Thyroid gland (tissue), 4 donors: ENCODE measurements around the gene TRAK2.
"Not testable (repeated sequence)": the region's sequence is repeated elsewhere in the genome, so short reads cannot be mapped to it uniquely, and the experiment has no call there.

Experiments
- POLR2A ChIP-seq, 2 donors: fragments of 450-650 bp; IDR thresholded peaks; one replicate each; pipeline ENCODE4 v1.6.1; 2017; ENCODE audit warnings: antibody characterized with exemption in 2 of 2, mild to moderate bottlenecking in 2 of 2, moderate library complexity in 1 of 2
- TF ChIP-seq, protein P1 (sequence below), 6 experiments: fragments of 200-600 bp in 3 of 6; fragments of 450-650 bp in 3 of 6; sonication (generic) in 3 of 6; IDR thresholded peaks; one replicate each; pipeline ENCODE4 v1.5.1; 2016 to 2019; ENCODE audit warnings: antibody characterized with exemption in 6 of 6, mild to moderate bottlenecking in 2 of 6, inconsistent platforms in 1 of 6, moderate library complexity in 1 of 6

DNA sequence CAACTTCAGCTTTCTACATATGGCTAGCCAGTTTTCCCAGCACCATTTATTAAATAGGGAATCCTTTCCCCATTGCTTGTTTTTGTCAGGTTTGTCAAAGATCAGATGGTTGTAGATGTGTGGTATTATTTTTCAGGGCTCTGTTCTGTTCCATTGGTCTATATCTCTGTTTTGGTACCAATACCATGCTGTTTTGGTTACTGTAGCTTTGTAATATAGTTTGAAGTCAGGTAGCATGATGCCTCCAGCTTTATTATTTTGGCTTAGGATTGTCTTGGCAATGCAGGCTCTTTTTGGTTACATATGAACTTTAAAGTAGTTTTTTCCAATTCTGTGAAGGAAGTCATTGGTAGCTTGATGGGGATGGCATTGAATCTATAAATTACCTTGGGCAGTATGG is 22.9 kb downstream of the TRAK2 start:
- TF ChIP-seq, protein P1, sequence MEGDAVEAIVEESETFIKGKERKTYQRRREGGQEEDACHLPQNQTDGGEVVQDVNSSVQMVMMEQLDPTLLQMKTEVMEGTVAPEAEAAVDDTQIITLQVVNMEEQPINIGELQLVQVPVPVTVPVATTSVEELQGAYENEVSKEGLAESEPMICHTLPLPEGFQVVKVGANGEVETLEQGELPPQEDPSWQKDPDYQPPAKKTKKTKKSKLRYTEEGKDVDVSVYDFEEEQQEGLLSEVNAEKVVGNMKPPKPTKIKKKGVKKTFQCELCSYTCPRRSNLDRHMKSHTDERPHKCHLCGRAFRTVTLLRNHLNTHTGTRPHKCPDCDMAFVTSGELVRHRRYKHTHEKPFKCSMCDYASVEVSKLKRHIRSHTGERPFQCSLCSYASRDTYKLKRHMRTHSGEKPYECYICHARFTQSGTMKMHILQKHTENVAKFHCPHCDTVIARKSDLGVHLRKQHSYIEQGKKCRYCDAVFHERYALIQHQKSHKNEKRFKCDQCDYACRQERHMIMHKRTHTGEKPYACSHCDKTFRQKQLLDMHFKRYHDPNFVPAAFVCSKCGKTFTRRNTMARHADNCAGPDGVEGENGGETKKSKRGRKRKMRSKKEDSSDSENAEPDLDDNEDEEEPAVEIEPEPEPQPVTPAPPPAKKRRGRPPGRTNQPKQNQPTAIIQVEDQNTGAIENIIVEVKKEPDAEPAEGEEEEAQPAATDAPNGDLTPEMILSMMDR (IDR thresholded peaks at IDR 0.05): not testable (repeated sequence)
- not testable (repeated sequence) for TF ChIP-seq POLR2A (IDR thresholded peaks at IDR 0.05)
